Retinal pigment epithelial cell (primary cell): ENCODE data around the gene ABCG1.

Source experiments
- DNase-seq: peaks from one replicate; pipeline ENCODE4 v3.0.0-alpha.2; 2010; ENCODE audit warnings: low read depth
- H3K4me3 ChIP-seq: 2 replicates; pipeline ENCODE4 v1.5.1; 2011; ENCODE audit warnings: mild to moderate bottlenecking, low read length, control low read depth, moderate library complexity
- CTCF ChIP-seq: conservative IDR thresholded peaks from 2 replicates; pipeline ENCODE4 v1.5.1; 2011; ENCODE audit warnings: low read depth, low read length, control low read depth, inconsistent platforms

Gene ABCG1

GRCh38 chr21:42272109-42272962 is 53.4 kb downstream of the ABCG1 start:
- DNase-seq, result no peak
- TF ChIP-seq CTCF, result no peak
- no peak overlapping the region for H3K4me3 ChIP-seq

- no peak for DNase-seq
- TF ChIP-seq CTCF, result no peak
- H3K4me3 ChIP-seq, result no peak overlapping the region
These were observed 54.2 kb downstream of the ABCG1 start for GRCh38 chr21:42272984-42273600.

GRCh38 chr21:42276076-42276475 is 57.1 kb downstream of the ABCG1 start:
- no peak for DNase-seq
- no peak for TF ChIP-seq CTCF
- no peak overlapping the region for H3K4me3 ChIP-seq

- no peak for DNase-seq
- no peak for TF ChIP-seq CTCF
- H3K4me3 ChIP-seq, result no peak overlapping the region
These were observed 57.7 kb downstream of the ABCG1 start for GRCh38 chr21:42276526-42277154.

GRCh38 chr21:42277593-42277992 is 58.7 kb downstream of the ABCG1 start:
- H3K4me3 ChIP-seq, result no peak overlapping the region
- DNase-seq, result no peak
- TF ChIP-seq CTCF, result no peak

GRCh38 chr21:42278451-42279149 is 59.7 kb downstream of the ABCG1 start:
- no peak for DNase-seq
- H3K4me3 ChIP-seq, result no peak overlapping the region
- no peak for TF ChIP-seq CTCF
